ENCODE data around the gene GJC2. TPM values are rescaled to one million over a fixed set of nuclear protein-coding genes. Genes with fewer than 3 reads are reported as not detected.

GJC2 gene
- total RNA-seq, 1 donor from 2014 or later = 1.0 TPM

DNA sequence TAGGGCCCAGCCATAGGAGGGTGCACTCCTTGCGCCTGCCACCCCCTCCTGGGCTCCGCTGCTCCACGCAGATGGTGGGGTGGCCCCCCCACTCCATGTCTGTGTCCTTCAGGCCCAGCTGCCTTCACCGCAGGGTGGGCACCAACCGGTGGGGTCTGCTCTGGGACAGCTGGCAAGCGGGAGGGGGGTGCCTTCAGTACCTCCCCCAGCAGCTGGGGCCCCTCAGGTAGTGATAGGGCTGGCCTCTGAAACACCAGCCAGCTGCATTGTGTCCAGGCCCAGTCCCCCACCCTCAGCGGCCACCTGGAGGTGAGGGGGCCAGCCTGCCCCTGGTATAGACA lies 360 bp downstream of the GJC2 start:
- DNase-seq = no peak
- H3K27me3 ChIP-seq (ENCODE audit: low read depth) = no peaks in the 10 kb centered on the region
- no peaks in the 10 kb centered on the region for H3K9me3 ChIP-seq (replicated peaks)
- TF ChIP-seq, protein P1, sequence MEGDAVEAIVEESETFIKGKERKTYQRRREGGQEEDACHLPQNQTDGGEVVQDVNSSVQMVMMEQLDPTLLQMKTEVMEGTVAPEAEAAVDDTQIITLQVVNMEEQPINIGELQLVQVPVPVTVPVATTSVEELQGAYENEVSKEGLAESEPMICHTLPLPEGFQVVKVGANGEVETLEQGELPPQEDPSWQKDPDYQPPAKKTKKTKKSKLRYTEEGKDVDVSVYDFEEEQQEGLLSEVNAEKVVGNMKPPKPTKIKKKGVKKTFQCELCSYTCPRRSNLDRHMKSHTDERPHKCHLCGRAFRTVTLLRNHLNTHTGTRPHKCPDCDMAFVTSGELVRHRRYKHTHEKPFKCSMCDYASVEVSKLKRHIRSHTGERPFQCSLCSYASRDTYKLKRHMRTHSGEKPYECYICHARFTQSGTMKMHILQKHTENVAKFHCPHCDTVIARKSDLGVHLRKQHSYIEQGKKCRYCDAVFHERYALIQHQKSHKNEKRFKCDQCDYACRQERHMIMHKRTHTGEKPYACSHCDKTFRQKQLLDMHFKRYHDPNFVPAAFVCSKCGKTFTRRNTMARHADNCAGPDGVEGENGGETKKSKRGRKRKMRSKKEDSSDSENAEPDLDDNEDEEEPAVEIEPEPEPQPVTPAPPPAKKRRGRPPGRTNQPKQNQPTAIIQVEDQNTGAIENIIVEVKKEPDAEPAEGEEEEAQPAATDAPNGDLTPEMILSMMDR (IDR thresholded peaks at IDR 0.05; ENCODE audit: borderline replicate concordance) = no peak
- H3K4me3 ChIP-seq = peak overlapping the region; percentile 59
- peaks cover 66% of the 10 kb centered on the region for H3K4me1 ChIP-seq
- peak overlapping the region; percentile 90 for H3K27ac ChIP-seq (replicated peaks)
- intact Hi-C loops (cut with micrococcal nuclease) = no loop called here
- peaks cover 37% of the 10 kb centered on the region for H3K36me3 ChIP-seq

DNA sequence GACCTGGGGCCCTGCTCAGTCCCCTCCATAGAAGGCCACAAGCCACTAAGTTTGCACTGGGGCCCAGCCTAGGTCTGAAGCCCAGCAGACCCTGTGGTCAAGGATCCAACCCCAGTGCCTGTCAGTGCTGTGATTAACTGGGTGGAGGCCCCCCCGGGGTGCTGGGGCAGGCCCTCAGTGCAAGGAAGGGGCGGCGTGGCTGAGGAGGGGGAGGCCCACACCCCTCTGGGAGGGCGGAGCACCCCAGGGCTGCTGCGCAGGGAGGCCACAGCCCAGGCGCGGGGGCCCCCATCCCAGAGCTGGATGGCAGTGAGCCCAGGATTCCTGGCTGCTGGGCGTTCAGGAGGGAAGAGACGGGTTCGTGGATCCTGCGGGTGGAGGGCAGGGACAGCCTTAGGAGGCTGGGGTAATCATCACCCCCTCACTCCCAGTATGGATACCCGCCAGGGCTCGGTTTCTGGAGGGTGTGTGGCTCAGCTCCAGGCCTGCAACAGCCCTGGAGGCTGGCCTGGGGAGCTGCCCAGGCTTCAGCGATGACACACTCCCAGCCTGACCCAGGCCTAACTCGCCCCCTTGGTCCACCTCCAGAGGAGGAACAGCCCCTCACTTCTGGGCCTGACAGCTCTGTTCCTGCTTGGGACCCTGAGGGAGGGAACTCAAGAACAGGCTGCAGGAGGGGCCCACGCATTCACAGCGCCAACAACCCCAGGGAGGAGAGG lies 890 bp downstream of the GJC2 start:
- peaks cover 31% of the 10 kb centered on the region for H3K36me3 ChIP-seq
- intact Hi-C loops (cut with micrococcal nuclease) = no loop called here
- H3K4me3 ChIP-seq = peak overlapping the region; percentile 59
- H3K4me1 ChIP-seq = peaks cover 61% of the 10 kb centered on the region
- H3K9me3 ChIP-seq (replicated peaks) = no peaks in the 10 kb centered on the region
- H3K27me3 ChIP-seq (ENCODE audit: low read depth) = no peaks in the 10 kb centered on the region
- peak; percentile 68 for DNase-seq
- peak overlapping the region; percentile 90 for H3K27ac ChIP-seq (replicated peaks)
- TF ChIP-seq, protein P1 (IDR thresholded peaks at IDR 0.05; ENCODE audit: borderline replicate concordance) = no peak

GRCh38 chr1:228151180-228151925 lies 1.6 kb downstream of the GJC2 start:
- Histone ChIP-seq H3K4me3 (peak overlapping the region; percentile 59), H3K36me3 (peaks cover 26% of the 10 kb centered on the region), H3K4me1 (peaks cover 59% of the 10 kb centered on the region), H3K27me3 (ENCODE audit: low read depth) (no peaks in the 10 kb centered on the region), H3K27ac (replicated peaks) (peak overlapping the region; percentile 90), H3K9me3 (replicated peaks) (no peaks in the 10 kb centered on the region)
- intact Hi-C loops (cut with micrococcal nuclease) = no loop called here
- peak; percentile 13 for DNase-seq
- TF ChIP-seq, protein P1 (IDR thresholded peaks at IDR 0.05; ENCODE audit: borderline replicate concordance) = no peak

GRCh38 chr1:228152097-228152917 lies 2.6 kb downstream of the GJC2 start:
- Histone ChIP-seq H3K4me3 (no peak overlapping the region), H3K4me1 (peaks cover 51% of the 10 kb centered on the region), H3K27me3 (ENCODE audit: low read depth) (no peaks in the 10 kb centered on the region), H3K27ac (replicated peaks) (peak overlapping the region; percentile 90), H3K9me3 (replicated peaks) (no peaks in the 10 kb centered on the region), H3K36me3 (peaks cover 17% of the 10 kb centered on the region)
- TF ChIP-seq, protein P1 (IDR thresholded peaks at IDR 0.05; ENCODE audit: borderline replicate concordance) = no peak
- peak; percentile 15 for DNase-seq
- intact Hi-C loops (cut with micrococcal nuclease) = no loop called here

DNA sequence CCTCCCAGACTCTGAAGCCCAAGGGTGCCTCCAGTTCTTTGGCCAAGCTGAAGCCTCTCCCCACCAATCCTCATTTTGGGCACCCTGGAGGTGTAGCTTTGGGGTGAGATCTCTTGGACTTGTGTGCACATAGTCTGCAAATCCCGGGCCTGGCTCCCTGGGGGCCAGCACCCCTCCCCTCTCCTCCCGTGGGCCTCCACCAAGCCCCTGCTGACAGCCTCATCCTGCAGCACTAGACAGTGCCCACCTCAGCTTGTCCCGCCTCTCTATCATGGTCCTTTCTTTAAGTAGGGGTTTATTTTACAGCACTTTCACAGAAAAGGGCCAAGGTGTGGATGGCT lies 3.2 kb downstream of the GJC2 start:
- peak; percentile 12 for DNase-seq
- peaks cover 46% of the 10 kb centered on the region for H3K4me1 ChIP-seq
- no peaks in the 10 kb centered on the region for H3K9me3 ChIP-seq (replicated peaks)
- H3K27ac ChIP-seq (replicated peaks) = no peak overlapping the region
- TF ChIP-seq, protein P1 (IDR thresholded peaks at IDR 0.05; ENCODE audit: borderline replicate concordance) = no peak
- no peak overlapping the region for H3K4me3 ChIP-seq
- intact Hi-C loops (cut with micrococcal nuclease) = no loop called here
- peaks cover 11% of the 10 kb centered on the region for H3K36me3 ChIP-seq
- no peaks in the 10 kb centered on the region for H3K27me3 ChIP-seq (ENCODE audit: low read depth)

All from left ventricle myocardium inferior (tissue), 1 donor.